Neuronal stem cell (in vitro differentiated cells): ENCODE measurements around the gene MAGIX.
A peak's percentile ranks its signal among the peaks of the same experiment; 100 is the strongest.

ENCODE experiments used
- DNase-seq: peaks from one replicate; pipeline ENCODE4 v3.0.0-alpha.2; 2013; ENCODE audit warnings: low spot score
- H2AFZ ChIP-seq: one replicate; pipeline ENCODE4 v1.6.1; 2013; ENCODE audit warnings: mild to moderate bottlenecking, low read length, inconsistent platforms
- H2AK5ac ChIP-seq: 2 replicates; pipeline ENCODE4 v1.6.1; 2013; ENCODE audit warnings: low read depth, mild to moderate bottlenecking, inconsistent platforms, low read length, moderate library complexity, mixed read lengths
- H2BK120ac ChIP-seq: 2 replicates; pipeline ENCODE4 v1.6.1; 2013; ENCODE audit warnings: low read depth, mild to moderate bottlenecking, inconsistent platforms, low read length, moderate library complexity, mixed read lengths
- H2BK12ac ChIP-seq: one replicate; pipeline ENCODE4 v1.6.1; 2013; ENCODE audit warnings: low read length, inconsistent platforms
- H2BK15ac ChIP-seq: 2 replicates; pipeline ENCODE4 v1.6.1; 2013; ENCODE audit warnings: mild to moderate bottlenecking, low read length, inconsistent platforms, mixed read lengths
- H2BK5ac ChIP-seq: one replicate; pipeline ENCODE4 v1.6.1; 2013; ENCODE audit warnings: inconsistent platforms, mild to moderate bottlenecking, low read length, moderate library complexity
- H3K14ac ChIP-seq: one replicate; pipeline ENCODE4 v1.6.1; 2013; ENCODE audit warnings: low read length, inconsistent platforms
- H3K18ac ChIP-seq: 2 replicates; pipeline ENCODE4 v1.6.1; 2013; ENCODE audit warnings: low read length, inconsistent platforms
- H3K23ac ChIP-seq: 2 replicates; pipeline ENCODE4 v1.6.1; 2013; ENCODE audit warnings: low read depth, mild to moderate bottlenecking, mixed read lengths, low read length, inconsistent platforms; ENCODE audit not compliant: poor library complexity
- H3K27ac ChIP-seq: replicated peaks from 3 replicates; pipeline ENCODE4 v1.5.1; 2013; ENCODE audit warnings: low read length, inconsistent platforms
- H3K27me3 ChIP-seq, 3 experiments: 2 replicates each; pipeline ENCODE4 v1.6.1; 2013; ENCODE audit warnings: low read length in 3 of 3, mild to moderate bottlenecking in 2 of 3, inconsistent platforms in 1 of 3, low read depth in 1 of 3, mixed read lengths in 1 of 3, moderate library complexity in 1 of 3; ENCODE audit not compliant: control insufficient read depth in 3 of 3, insufficient read depth in 3 of 3
- H3K36me3 ChIP-seq, 2 donors: replicated peaks in 1 of 2; 2 replicates each; pipeline ENCODE4 v1.6.1; 2013; ENCODE audit warnings: low read length in 2 of 2; ENCODE audit not compliant: control insufficient read depth in 2 of 2, insufficient read depth in 2 of 2
- H3K4ac ChIP-seq: 2 replicates; pipeline ENCODE4 v1.6.1; 2013; ENCODE audit warnings: inconsistent platforms, mild to moderate bottlenecking, low read length, moderate library complexity
- H3K4me1 ChIP-seq, 2 donors: 1 replicate in 1 of 2; 2 replicates in 1 of 2; pipeline ENCODE4 v1.6.1; 2013; ENCODE audit warnings: low read length in 2 of 2, low read depth in 1 of 2; ENCODE audit not compliant: control insufficient read depth in 2 of 2, insufficient read depth in 1 of 2
- H3K4me2 ChIP-seq: one replicate; pipeline ENCODE4 v1.6.1; 2013; ENCODE audit warnings: mild to moderate bottlenecking, low read length, inconsistent platforms; ENCODE audit not compliant: insufficient read depth, poor library complexity, severe bottlenecking
- H3K4me3 ChIP-seq, 2 donors: 2 replicates each; pipeline ENCODE4 v1.5.1; 2013; ENCODE audit warnings: low read length in 2 of 2, mild to moderate bottlenecking in 2 of 2, inconsistent platforms in 1 of 2, moderate library complexity in 1 of 2
- H3K79me1 ChIP-seq: one replicate; pipeline ENCODE4 v1.6.1; 2013; ENCODE audit warnings: low read depth, mild to moderate bottlenecking, inconsistent platforms, low read length, moderate library complexity
- H3K9ac ChIP-seq: one replicate; pipeline ENCODE4 v1.6.1; 2013; ENCODE audit warnings: mild to moderate bottlenecking, low read depth, low read length, inconsistent platforms; ENCODE audit not compliant: poor library complexity
- H3K9me3 ChIP-seq, 2 donors: replicated peaks in 1 of 2; 2 replicates each; pipeline versions ENCODE3 to v1.6.1; 2013; ENCODE audit warnings: low read length in 2 of 2, mild to moderate bottlenecking in 2 of 2, inconsistent platforms in 1 of 2, low read depth in 1 of 2, mixed read lengths in 1 of 2, moderate library complexity in 1 of 2; ENCODE audit not compliant: control insufficient read depth in 2 of 2, insufficient read depth in 1 of 2
- H4K8ac ChIP-seq: one replicate; pipeline ENCODE4 v1.6.1; 2013; ENCODE audit warnings: low read depth, mild to moderate bottlenecking, inconsistent platforms, low read length, moderate library complexity
- H4K91ac ChIP-seq: one replicate; pipeline ENCODE4 v1.6.1; 2013; ENCODE audit warnings: low read length, low read depth, mild to moderate bottlenecking, inconsistent platforms; ENCODE audit not compliant: poor library complexity
- WGBS, 2 donors: extraction: QIAGEN DNeasy Blood & Tissue Kit; methylation state at CpG; one replicate each; pipeline ENCODE4 v1.1.7; 2013; ENCODE audit warnings: missing lambda C conversion rate in 2 of 2, mixed read lengths in 1 of 2; ENCODE audit not compliant: insufficient read length in 2 of 2, insufficient replicate concordance in 1 of 2; ENCODE audit errors: extremely low coverage in 2 of 2; 5-methylcytosine and 5-hydroxymethylcytosine counted together

Gene MAGIX

GRCh38 chrX:49163555-49164419 lies 1.2 kb downstream of the MAGIX start:
- H2AFZ ChIP-seq: peak overlapping the region; percentile 91
- no peak overlapping the region for H2AK5ac ChIP-seq
- no peak overlapping the region for H2BK5ac ChIP-seq
- DNase-seq: peak; percentile 71
- peak overlapping the region; percentile 33 for H3K4me2 ChIP-seq
- H2BK15ac ChIP-seq: no peak overlapping the region
- no peak overlapping the region for H3K4ac ChIP-seq
- peaks cover 0 to 9% (median 7%) of the 10 kb centered on the region in 3 experiments for H3K27me3 ChIP-seq
- no peak overlapping the region for H2BK120ac ChIP-seq
- no peak overlapping the region for H4K8ac ChIP-seq
- H3K4me3 ChIP-seq: peak overlapping the region; percentile 33 to 58
- no peaks in the 10 kb centered on the region for H3K36me3 ChIP-seq
- no peak overlapping the region for H4K91ac ChIP-seq
- no CpG with 5 or more reads among the region's 69 CpGs for WGBS, 2 donors
- H3K79me1 ChIP-seq: peaks cover 2% of the 10 kb centered on the region
- H3K23ac ChIP-seq: no peak overlapping the region
- H2BK12ac ChIP-seq: no peak overlapping the region
- H3K4me1 ChIP-seq: peaks cover 0 to 11% of the 10 kb centered on the region in 2 donors
- no peaks in the 10 kb centered on the region for H3K9me3 ChIP-seq
- H3K9ac ChIP-seq: peak overlapping the region; percentile 60
- peak overlapping the region; percentile 63 for H3K27ac ChIP-seq
- H3K14ac ChIP-seq: no peak overlapping the region
- peak overlapping the region; percentile 76 for H3K18ac ChIP-seq

DNA sequence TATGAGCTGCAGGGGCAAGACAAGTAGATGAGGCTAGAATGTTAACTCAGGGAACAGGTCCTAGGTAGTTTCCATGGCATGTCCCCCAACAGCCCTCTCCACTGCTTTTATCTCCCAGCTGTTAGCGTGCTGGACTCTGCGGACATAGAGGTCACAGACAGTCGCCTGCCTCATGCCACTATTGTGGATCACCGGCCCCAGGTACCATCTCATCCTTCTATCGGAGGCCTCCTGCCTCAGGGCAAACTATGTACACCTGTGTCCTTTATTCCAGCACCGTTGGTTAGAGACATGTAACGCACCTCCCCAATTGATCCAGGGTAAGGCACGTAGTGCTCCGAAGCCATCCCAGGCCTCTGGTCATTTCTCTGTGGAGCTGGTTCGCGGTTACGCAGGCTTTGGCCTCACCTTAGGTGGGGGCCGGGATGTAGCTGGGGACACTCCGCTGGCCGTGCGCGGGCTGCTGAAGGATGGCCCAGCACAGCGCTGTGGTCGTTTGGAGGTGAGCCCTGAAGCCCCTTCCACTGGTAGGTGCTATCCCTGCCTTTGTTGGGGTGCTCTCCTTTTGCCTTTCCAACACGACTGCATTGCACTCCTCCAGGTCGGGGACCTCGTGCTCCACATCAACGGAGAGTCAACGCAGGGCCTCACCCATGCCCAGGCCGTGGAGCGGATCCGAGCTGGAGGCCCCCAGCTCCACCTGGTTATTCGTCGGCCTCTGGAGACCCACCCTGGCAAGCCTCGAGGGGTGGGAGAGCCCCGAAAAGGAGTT lies 2.2 kb downstream of the MAGIX start:
- H3K27me3 ChIP-seq: peaks cover 0 to 9% (median under 1%) of the 10 kb centered on the region in 3 experiments
- H2BK15ac ChIP-seq: no peak overlapping the region
- no peak overlapping the region for H3K27ac ChIP-seq
- peaks cover 0 to 11% of the 10 kb centered on the region in 2 donors for H3K4me1 ChIP-seq
- DNase-seq: no peak
- H3K36me3 ChIP-seq: no peaks in the 10 kb centered on the region
- no peak overlapping the region for H3K4me3 ChIP-seq
- H2BK120ac ChIP-seq: no peak overlapping the region
- no peak overlapping the region for H3K4me2 ChIP-seq
- no peak overlapping the region for H2AK5ac ChIP-seq
- H2BK5ac ChIP-seq: no peak overlapping the region
- no CpG with 5 or more reads among the region's 31 CpGs for WGBS, 2 donors
- H4K91ac ChIP-seq: no peak overlapping the region
- no peak overlapping the region for H3K4ac ChIP-seq
- H2BK12ac ChIP-seq: no peak overlapping the region
- no peak overlapping the region for H2AFZ ChIP-seq
- H4K8ac ChIP-seq: no peak overlapping the region
- H3K18ac ChIP-seq: no peak overlapping the region
- peaks cover 2% of the 10 kb centered on the region for H3K79me1 ChIP-seq
- no peak overlapping the region for H3K14ac ChIP-seq
- H3K9me3 ChIP-seq: no peaks in the 10 kb centered on the region
- H3K9ac ChIP-seq: no peak overlapping the region
- H3K23ac ChIP-seq: no peak overlapping the region

- Histone ChIP-seq H2AK5ac (no peak overlapping the region), H3K27ac (no peak overlapping the region), H3K9ac (no peak overlapping the region), H2BK15ac (no peak overlapping the region), H3K4me2 (peak overlapping the region; percentile 45), H2BK120ac (no peak overlapping the region), H3K36me3 (no peaks in the 10 kb centered on the region), H4K8ac (no peak overlapping the region), H3K27me3 (peaks cover 0 to 12% (median 7%) of the 10 kb centered on the region in 3 experiments), H3K18ac (peak overlapping the region; percentile 48), H3K23ac (no peak overlapping the region), H4K91ac (no peak overlapping the region), H3K14ac (no peak overlapping the region), H2AFZ (peak overlapping the region; percentile 77), H3K4ac (no peak overlapping the region), H2BK5ac (no peak overlapping the region), H3K9me3 (no peaks in the 10 kb centered on the region), H3K4me3 (peak overlapping the region in 1 of 2 donors; percentile 46), H2BK12ac (no peak overlapping the region), H3K4me1 (peaks cover 0 to 11% of the 10 kb centered on the region in 2 donors), H3K79me1 (peaks cover 2% of the 10 kb centered on the region)
- WGBS, 2 donors: no CpG with 5 or more reads among the region's 61 CpGs
- DNase-seq: peak; percentile 69
Measured at GRCh38 chrX:49165901-49166881, 3.6 kb downstream of the MAGIX start.
